ENCODE data around the gene UGCG.
"Not testable (repeated sequence)": the region's sequence is repeated elsewhere in the genome, so short reads cannot be mapped to it uniquely, and the experiment has no call there.

Gene UGCG

DNA sequence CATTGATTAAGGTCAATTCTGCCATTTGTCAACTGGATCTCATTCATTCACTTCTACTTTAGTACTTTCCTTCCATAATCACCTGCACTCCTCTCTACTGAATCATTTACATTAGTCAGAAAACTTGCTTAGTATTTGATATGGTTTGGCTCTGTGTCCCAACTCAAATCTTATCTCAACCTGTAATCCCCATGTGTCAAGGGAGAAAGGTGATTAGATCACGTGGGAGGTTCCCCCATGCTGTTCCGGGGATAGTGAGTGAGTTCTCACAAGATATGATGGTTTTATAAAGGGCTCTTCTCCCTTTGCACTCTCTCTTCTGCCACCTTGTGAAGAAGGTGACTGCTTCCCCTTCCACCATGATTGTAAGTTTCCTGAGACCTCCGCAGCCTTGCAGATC is 23.7 kb upstream of the UGCG start:
- TF ChIP-seq, protein P1, sequence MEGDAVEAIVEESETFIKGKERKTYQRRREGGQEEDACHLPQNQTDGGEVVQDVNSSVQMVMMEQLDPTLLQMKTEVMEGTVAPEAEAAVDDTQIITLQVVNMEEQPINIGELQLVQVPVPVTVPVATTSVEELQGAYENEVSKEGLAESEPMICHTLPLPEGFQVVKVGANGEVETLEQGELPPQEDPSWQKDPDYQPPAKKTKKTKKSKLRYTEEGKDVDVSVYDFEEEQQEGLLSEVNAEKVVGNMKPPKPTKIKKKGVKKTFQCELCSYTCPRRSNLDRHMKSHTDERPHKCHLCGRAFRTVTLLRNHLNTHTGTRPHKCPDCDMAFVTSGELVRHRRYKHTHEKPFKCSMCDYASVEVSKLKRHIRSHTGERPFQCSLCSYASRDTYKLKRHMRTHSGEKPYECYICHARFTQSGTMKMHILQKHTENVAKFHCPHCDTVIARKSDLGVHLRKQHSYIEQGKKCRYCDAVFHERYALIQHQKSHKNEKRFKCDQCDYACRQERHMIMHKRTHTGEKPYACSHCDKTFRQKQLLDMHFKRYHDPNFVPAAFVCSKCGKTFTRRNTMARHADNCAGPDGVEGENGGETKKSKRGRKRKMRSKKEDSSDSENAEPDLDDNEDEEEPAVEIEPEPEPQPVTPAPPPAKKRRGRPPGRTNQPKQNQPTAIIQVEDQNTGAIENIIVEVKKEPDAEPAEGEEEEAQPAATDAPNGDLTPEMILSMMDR (IDR thresholded peaks at IDR 0.05; ENCODE audit: insufficient read depth, low read length, missing control alignments): no peak
- ChIA-PET CTCF (no interaction called here), POLR2A (no interaction called here)
- H3K4me3 ChIP-seq (ENCODE audit: low read depth, low read length): no peak overlapping the region
- DNase-seq (ENCODE audit: low read depth, low spot score): no peak

DNA sequence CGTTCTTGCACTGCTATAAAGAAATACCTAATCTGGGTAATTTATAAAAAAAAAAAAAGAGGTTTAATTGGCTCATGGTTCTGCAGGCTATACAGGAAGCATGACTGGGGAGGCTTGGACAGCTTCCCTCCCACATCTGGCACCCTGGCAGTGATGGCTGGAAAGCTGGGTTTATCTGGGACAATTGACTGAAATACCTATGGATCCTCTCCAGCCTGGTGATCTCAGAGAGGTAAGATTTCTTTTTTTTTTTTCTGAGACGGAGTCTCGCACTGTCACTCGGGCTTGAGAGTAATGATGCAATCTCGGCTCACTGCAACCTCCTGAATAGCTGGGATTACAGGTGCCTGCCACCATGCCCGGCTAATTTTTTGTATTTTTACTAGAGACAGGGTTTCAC is 22.7 kb upstream of the UGCG start:
- no peak for DNase-seq (ENCODE audit: low read depth, low spot score)
- ChIA-PET POLR2A (no interaction called here), CTCF (interaction anchor here (1.2 kb wide), 1 partner anchor 11 kb away, joined by 3 read pairs; no protein-coding TSS in a partner anchor)
- H3K4me3 ChIP-seq (ENCODE audit: low read depth, low read length): no peak overlapping the region
- TF ChIP-seq, protein P1 (IDR thresholded peaks at IDR 0.05; ENCODE audit: insufficient read depth, low read length, missing control alignments): no peak

DNA sequence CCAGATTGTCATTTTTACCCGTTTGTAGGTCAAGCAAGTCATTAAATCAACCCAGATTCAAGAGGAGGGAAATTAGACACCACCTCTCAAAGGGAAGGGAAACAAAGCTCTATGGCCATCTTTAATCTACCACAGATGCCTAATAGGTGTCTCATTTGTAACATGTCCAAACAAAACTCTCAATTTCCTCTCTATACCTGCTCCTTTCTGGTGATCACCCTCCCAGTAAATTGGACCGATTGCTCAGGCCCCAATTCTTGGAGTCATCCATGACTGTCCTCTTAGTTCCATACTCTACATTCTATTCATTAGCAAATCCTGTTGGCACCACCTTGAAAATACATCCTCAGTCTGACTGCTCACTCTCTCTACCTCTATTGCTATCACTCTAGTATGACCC is 22.1 kb upstream of the UGCG start:
- ChIA-PET POLR2A (no interaction called here), CTCF (interaction anchor here (1.2 kb wide), 1 partner anchor 12 kb away, joined by 3 read pairs; no protein-coding TSS in a partner anchor)
- TF ChIP-seq, protein P1 (IDR thresholded peaks at IDR 0.05; ENCODE audit: insufficient read depth, low read length, missing control alignments): no peak
- no peak overlapping the region for H3K4me3 ChIP-seq (ENCODE audit: low read depth, low read length)
- DNase-seq (ENCODE audit: low read depth, low spot score): no peak

DNA sequence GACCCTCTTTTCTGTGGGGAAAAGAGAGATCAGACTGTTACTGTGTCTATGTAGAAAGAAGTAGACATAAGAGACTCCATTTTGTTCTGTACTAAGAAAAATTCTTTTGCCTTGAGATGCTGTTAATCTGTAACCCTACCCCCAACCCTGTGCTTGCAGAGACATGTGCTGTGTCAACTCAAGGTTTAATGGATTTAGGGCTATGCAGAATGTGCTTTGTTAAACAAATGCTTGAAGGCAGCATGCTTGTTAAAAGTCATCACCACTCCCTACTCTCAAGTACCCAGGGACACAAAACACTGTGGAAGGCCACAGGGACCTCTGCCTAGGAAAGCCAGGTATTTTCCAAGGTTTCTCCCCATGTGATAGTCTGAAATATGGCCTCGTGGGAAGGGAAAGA is 21.3 kb upstream of the UGCG start:
- H3K4me3 ChIP-seq (ENCODE audit: low read depth, low read length); DNase-seq (ENCODE audit: low read depth, low spot score); POLR2A ChIA-PET; CTCF ChIA-PET: not testable (repeated sequence)

DNA sequence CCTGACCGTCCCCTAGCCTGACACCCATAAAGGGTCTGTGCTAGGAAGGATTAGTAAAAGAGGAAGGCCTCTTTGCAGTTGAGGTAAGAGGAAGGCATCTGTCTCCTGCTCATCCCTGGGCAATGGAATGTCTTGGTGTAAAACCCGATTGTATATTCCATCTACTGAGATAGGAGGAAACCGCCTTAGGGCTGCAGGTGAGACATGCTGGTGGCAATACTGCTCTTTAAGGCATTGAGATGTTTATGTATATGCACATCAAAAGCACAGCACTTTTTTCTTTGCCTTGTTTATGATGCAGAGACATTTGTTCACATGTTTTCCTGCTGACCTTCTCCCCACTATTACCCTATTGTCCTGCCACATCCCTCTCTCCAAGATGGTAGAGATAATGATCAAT is 20.9 kb upstream of the UGCG start:
- H3K4me3 ChIP-seq (ENCODE audit: low read depth, low read length); DNase-seq (ENCODE audit: low read depth, low spot score); POLR2A ChIA-PET; CTCF ChIA-PET: not testable (repeated sequence)

DNA sequence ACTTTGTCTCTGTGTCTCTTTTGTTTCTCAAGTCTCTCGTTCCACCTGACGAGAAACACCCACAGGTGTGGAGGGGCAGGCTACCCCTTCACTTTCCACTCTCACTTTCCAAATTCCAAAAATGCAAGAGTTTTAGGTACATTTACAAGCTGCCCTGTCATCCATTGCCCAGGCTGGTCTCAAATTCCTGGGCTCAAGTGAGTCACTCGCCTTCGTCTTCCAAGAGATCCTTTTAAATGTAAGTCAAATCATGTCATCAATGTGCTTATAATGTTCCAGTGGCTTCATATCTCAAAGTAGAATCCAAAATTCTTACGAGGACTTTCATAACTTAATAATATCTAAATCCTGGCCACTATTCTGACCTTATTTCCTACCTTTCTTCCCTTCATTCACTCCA is 20.4 kb upstream of the UGCG start:
- H3K4me3 ChIP-seq (ENCODE audit: low read depth, low read length): no peak overlapping the region
- no peak for DNase-seq (ENCODE audit: low read depth, low spot score)
- CTCF ChIA-PET: no interaction called here
- TF ChIP-seq, protein P1 (IDR thresholded peaks at IDR 0.05; ENCODE audit: insufficient read depth, low read length, missing control alignments): no peak
- POLR2A ChIA-PET: no interaction called here

DNA sequence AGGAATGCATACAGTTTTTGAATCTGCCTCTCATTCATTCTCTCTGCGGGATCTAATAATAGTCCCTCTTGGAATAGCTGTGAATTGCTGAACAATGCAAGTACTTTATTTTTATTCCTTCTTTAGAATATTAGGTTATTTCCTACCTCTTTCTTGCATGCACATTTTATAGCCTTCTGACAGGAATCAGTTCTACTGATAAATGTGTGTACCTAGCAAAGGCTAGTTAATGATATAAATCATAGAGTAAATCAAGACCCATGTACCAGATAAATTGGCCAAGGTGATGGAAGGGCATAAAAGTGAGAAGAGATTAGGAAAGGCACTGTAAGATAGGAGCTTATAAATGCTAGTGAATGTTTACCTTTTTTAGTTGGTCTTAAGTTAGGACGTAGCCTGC is 19.2 kb upstream of the UGCG start:
- no peak for DNase-seq (ENCODE audit: low read depth, low spot score)
- H3K4me3 ChIP-seq (ENCODE audit: low read depth, low read length): no peak overlapping the region
- POLR2A ChIA-PET: no interaction called here
- TF ChIP-seq, protein P1 (IDR thresholded peaks at IDR 0.05; ENCODE audit: insufficient read depth, low read length, missing control alignments): no peak
- CTCF ChIA-PET: interaction anchor here (1.4 kb wide), 1 partner anchor 19 kb away, joined by 3 read pairs; no protein-coding TSS in a partner anchor
